K562 (cell line): Measurements from ENCODE around the gene PHLDA3. TPM values are rescaled to one million over a fixed set of nuclear protein-coding genes. Genes with fewer than 3 reads are reported as not detected.

Source experiments
- ATAC-seq: fragments of 200-7000 bp; cut with Tn5 transposase; 3 replicates; pipeline ENCODE4 v1.9.1; 2020; ENCODE audit warnings: moderate library complexity
- BruUV-seq: library from RNA; stranded (reverse); fragments of 400-500 nt; replicated peaks from 2 replicates; lab custom pipeline; 2021; lab: Mats Ljungman, UMichigan
- CTCF ChIA-PET: fragments of 300-600 bp; formaldehyde crosslinking; extraction: SDS; loops from one replicate; lab custom pipeline; 2021; ENCODE audit warnings: low intra/inter-chr PET ratio; lab: Yijun Ruan, JAX
- POLR2A ChIA-PET: fragments of 300-600, 350-650 bp; sonication (Branson Sonifier 250); formaldehyde crosslinking; extraction: SDS; loops from one replicate; lab custom pipeline; 2021; ENCODE audit warnings: antibody characterized with exemption, inconsistent platforms; lab: Yijun Ruan, JAX
- DNase-seq, 4 experiments: peaks; one replicate each; pipeline versions ENCODE4 v3.0.0 to v3.0.0-alpha.2; 2011 to 2018; ENCODE audit warnings: low spot score in 3 of 4, mixed read lengths in 3 of 4; ENCODE audit errors: extremely low read depth in 1 of 4
- FAIRE-seq: peaks from 2 replicates; lab custom pipeline; 2011; peaks lifted over from hg19 to GRCh38; lab: Jason Lieb, UNC
- H2AFZ ChIP-seq: 2 replicates; pipeline ENCODE4 v1.6.0; 2011; ENCODE audit warnings: low read depth, low read length, control low read depth, inconsistent platforms
- H3K27ac ChIP-seq: fragments of 200-600 bp; 3 replicates; pipeline ENCODE4 v1.8.0; 2011; ENCODE audit warnings: low read depth, mild to moderate bottlenecking, control low read depth, inconsistent platforms, low read length, moderate library complexity, mixed read lengths; ENCODE audit errors: extremely low read depth
- H3K27me3 ChIP-seq, 2 experiments: fragments of 300-600 bp in 1 of 2; 2 replicates in 1 of 2; 3 replicates in 1 of 2; pipeline versions ENCODE4 v1.6.0 to v1.8.0; 2011; ENCODE audit warnings: inconsistent platforms in 2 of 2, low read length in 2 of 2, mild to moderate bottlenecking in 1 of 2, mixed read lengths in 1 of 2, moderate library complexity in 1 of 2; ENCODE audit not compliant: control insufficient read depth in 2 of 2, insufficient read depth in 2 of 2
- H3K36me3 ChIP-seq: fragments of 300-600 bp; 3 replicates; pipeline ENCODE4 v1.8.0; 2011; ENCODE audit warnings: mild to moderate bottlenecking, low read length, inconsistent platforms; ENCODE audit not compliant: control insufficient read depth, insufficient read depth
- H3K4me1 ChIP-seq, 2 experiments: fragments of 200-600 bp in 1 of 2; replicated peaks in 1 of 2; 2 replicates in 1 of 2; 3 replicates in 1 of 2; pipeline versions ENCODE4 v1.5.1 to v1.8.0; 2011; ENCODE audit warnings: inconsistent platforms in 2 of 2, low read length in 2 of 2, mild to moderate bottlenecking in 1 of 2, mixed read lengths in 1 of 2, moderate library complexity in 1 of 2; ENCODE audit not compliant: control insufficient read depth in 2 of 2, insufficient read depth in 2 of 2
- H3K4me2 ChIP-seq: 2 replicates; pipeline ENCODE4 v1.6.1; 2011; ENCODE audit warnings: low read length, control low read depth, inconsistent platforms, mixed read lengths; ENCODE audit not compliant: insufficient read depth
- H3K4me3 ChIP-seq: fragments of 200-600 bp; sonication (generic), shearing (Covaris generic); 2 replicates; pipeline ENCODE4 v1.5.1; 2016; ENCODE audit warnings: control low read depth, inconsistent platforms
- H3K79me2 ChIP-seq: fragments of 200-600 bp; 3 replicates; pipeline ENCODE4 v1.8.0; 2011; ENCODE audit warnings: low read length, inconsistent platforms; ENCODE audit not compliant: control insufficient read depth, insufficient read depth
- H3K9ac ChIP-seq, 2 experiments: 2 replicates each; pipeline versions ENCODE4 v1.6.0 to v1.6.1; 2011; ENCODE audit warnings: low read depth in 2 of 2, low read length in 2 of 2, control low read depth in 1 of 2, inconsistent platforms in 1 of 2, mild to moderate bottlenecking in 1 of 2, mixed read lengths in 1 of 2; ENCODE audit not compliant: insufficient read depth in 1 of 2
- H3K9me1 ChIP-seq: one replicate; pipeline ENCODE4 v1.6.0; 2011; ENCODE audit warnings: inconsistent platforms, mild to moderate bottlenecking, low read length, moderate library complexity; ENCODE audit not compliant: control insufficient read depth, insufficient read depth
- H3K9me3 ChIP-seq: replicated peaks from 2 replicates; pipeline ENCODE4 v1.5.1; 2011; ENCODE audit warnings: low read depth, low read length, inconsistent platforms; ENCODE audit not compliant: control insufficient read depth, insufficient read depth
- H4K20me1 ChIP-seq: replicated peaks from 2 replicates; pipeline ENCODE4 v1.6.1; 2011; ENCODE audit warnings: low read length, inconsistent platforms, mixed read lengths; ENCODE audit not compliant: control insufficient read depth, insufficient read depth
- CHAMP1 ChIP-seq: fragments of 450-650 bp; IDR thresholded peaks from 2 replicates; pipeline ENCODE4 v1.6.1; 2016; ENCODE audit warnings: mild to moderate bottlenecking
- FOXK1 ChIP-seq: sonication (generic); formaldehyde crosslinking; IDR thresholded peaks from 2 replicates; pipeline ENCODE4 v1.8.0; 2022; ENCODE audit warnings: missing genetic modification reagents, mild to moderate bottlenecking, borderline replicate concordance
- KDM4B ChIP-seq, 2 experiments: fragments of 450-650 bp in 1 of 2; sonication (generic) in 1 of 2; IDR thresholded peaks; 2 replicates each; pipeline ENCODE4 v1.6.1; 2016 to 2017; ENCODE audit warnings: borderline replicate concordance in 2 of 2, antibody characterized with exemption in 1 of 2, low read depth in 1 of 2, mild to moderate bottlenecking in 1 of 2
- LCOR ChIP-seq: sonication (generic); formaldehyde crosslinking; IDR thresholded peaks from 2 replicates; pipeline ENCODE4 v1.8.0; 2022; ENCODE audit warnings: mild to moderate bottlenecking, missing genetic modification reagents
- MAFF ChIP-seq: IDR thresholded peaks from 2 replicates; pipeline ENCODE4 v1.6.1; 2012; ENCODE audit warnings: low read length, improper control_type of control experiment
- SIN3A ChIP-seq, 2 experiments: fragments of 150-350 bp in 1 of 2; IDR thresholded peaks; 2 replicates each; pipeline ENCODE4 v1.6.1; 2011 to 2016; ENCODE audit warnings: borderline replicate concordance in 2 of 2, low read depth in 2 of 2, low read length in 2 of 2, mild to moderate bottlenecking in 2 of 2, moderate library complexity in 2 of 2; ENCODE audit not compliant: control insufficient read depth in 1 of 2
- THAP7 ChIP-seq: fragments of 250-450 bp; sonication (Bioruptor Pico); IDR thresholded peaks from 2 replicates; pipeline ENCODE4 v1.5.0; 2021
- USF1 ChIP-seq: sonication (generic); formaldehyde crosslinking; IDR thresholded peaks from 2 replicates; pipeline ENCODE4 v1.9.0; 2022; ENCODE audit warnings: mild to moderate bottlenecking, missing genetic modification reagents
- ZNF253 ChIP-seq: fragments of 250-450 bp; sonication (Bioruptor Pico); conservative IDR thresholded peaks from 2 replicates; pipeline ENCODE4 v1.6.1; 2021; ENCODE audit warnings: mild to moderate bottlenecking
- ZNF583 ChIP-seq: fragments of 250-450 bp; sonication (Bioruptor Pico); IDR thresholded peaks from 2 replicates; pipeline ENCODE4 v1.4.0; 2020
- ZNF589 ChIP-seq: fragments of 200-800 bp; sonication (Bioruptor generic); IDR thresholded peaks from 2 replicates; pipeline ENCODE4 v1.6.1; 2016; ENCODE audit warnings: low read depth, missing genetic modification characterization, missing compliant biosample characterization
- WGBS: fragments of 100-300 bp; shearing (Covaris generic); methylation state at CpG from one replicate; pipeline ENCODE4 v1.1.6; 2016; ENCODE audit warnings: low coverage, mixed read lengths; ENCODE audit not compliant: insufficient coverage; ENCODE audit errors: missing lambda C conversion rate; 5-methylcytosine and 5-hydroxymethylcytosine counted together
- in situ Hi-C: fragments of 300-500 bp; cut with MboI; formaldehyde crosslinking; loops from 4 replicates; pipeline ENCODE4 v1.15.0; 2018; ENCODE audit warnings: inconsistent platforms, mixed read lengths
- intact Hi-C: fragments of 100-400 bp; cut with micrococcal nuclease; formaldehyde crosslinking; loops from 2 replicates; pipeline ENCODE4 v1.14.2; 2022
- polyA plus RNA-seq, 8 experiments: library from polyadenylated mRNA; depleted of rRNA in 4 of 8; stranded (reverse) in 5 of 8; unstranded in 3 of 8; fragments of >200 nt; fragmentation: Nextera tagmentation in 2 of 8; fragmentation: Illumina TruSeq in 1 of 8; extraction: Ambion mirVana in 2 of 8; extraction: Trizol in 1 of 8; gene quantifications; 2 replicates each; pipeline versions ENCODE4 v1.2.1 to v1.2.3, GENCODE V29; 2011 to 2014; ENCODE audit warnings: inconsistent platforms in 1 of 8, missing spikeins in 1 of 8
- total RNA-seq, 7 experiments: library from RNA; depleted of rRNA in 6 of 7; stranded (reverse); fragments of >200 nt in 6 of 7; fragmentation: Illumina TruSeq in 2 of 7; extraction: Trizol in 2 of 7; gene quantifications; 2 replicates each; pipeline versions ENCODE4 v1.2.1 to v1.2.3, GENCODE V29; 2011 to 2021; ENCODE audit warnings: low replicate concordance in 1 of 7

Gene PHLDA3
- total and polyA plus RNA-seq, 9 of the 15 experiments (the other 6 are each of a cell fraction or from before 2014, with no cell fraction given), result 0.11 to 0.27 TPM; not detected in 7

GRCh38 chr1:201497935-201498509 is 29.0 kb upstream of the PHLDA3 start:
- ChIA-PET CTCF (no interaction called here), POLR2A (interaction anchor here (0.6 to 2.8 kb wide), 6 partner anchors 11 to 54 kb away, joined by 3 to 12 read pairs (median 4); no protein-coding TSS in a partner anchor)
- ATAC-seq (no peak), FAIRE-seq (no peak), DNase-seq (no peak)
- peaks cover 0 to 20% of the 10 kb centered on the region in 2 experiments; a peak in 1 of 5 replicates for H3K27me3 ChIP-seq
- intact Hi-C loops, result no loop called here
- H3K9ac ChIP-seq, result no peak overlapping the region
- no peak overlapping the region for H3K27ac ChIP-seq
- H3K79me2 ChIP-seq, result no peaks in the 10 kb centered on the region
- H4K20me1 ChIP-seq, result no peaks in the 10 kb centered on the region
- BruUV-seq, result no TSS peak
- H3K9me3 ChIP-seq, result no peaks in the 10 kb centered on the region
- no peak overlapping the region for H2AFZ ChIP-seq
- in situ Hi-C loops, result no loop called here
- H3K36me3 ChIP-seq, result no peaks in the 10 kb centered on the region
- 0 out of 2 replicates have a peak, but pooled peaks have one; percentile 31 for TF ChIP-seq FOXK1
- no peak for TF ChIP-seq THAP7 (CRISPR knock-in tag)
- no peaks in the 10 kb centered on the region for H3K9me1 ChIP-seq
- 46% methylated on average over 16 of the region's 16 CpGs for WGBS
- H3K4me1 ChIP-seq, result no peaks in the 10 kb centered on the region; a peak in 1 of 5 replicates
- no peak overlapping the region for H3K4me2 ChIP-seq
- no peak overlapping the region for H3K4me3 ChIP-seq

- H3K27me3 ChIP-seq, result peaks cover 0 to 18% of the 10 kb centered on the region in 2 experiments; a peak in 1 of 5 replicates
- no peak overlapping the region for H3K4me2 ChIP-seq
- H3K9me1 ChIP-seq, result no peaks in the 10 kb centered on the region
- FAIRE-seq (no peak), ATAC-seq (no peak), DNase-seq (no peak)
- H3K9ac ChIP-seq, result no peak overlapping the region
- in situ Hi-C loops (no loop called here), intact Hi-C loops (no loop called here)
- no TSS peak for BruUV-seq
- H3K36me3 ChIP-seq, result no peaks in the 10 kb centered on the region
- H3K79me2 ChIP-seq, result no peaks in the 10 kb centered on the region
- POLR2A ChIA-PET, result interaction anchor here (0.6 to 2.8 kb wide), 11 partner anchors 9 to 418 kb away, joined by 3 to 12 read pairs (median 3); partner anchors contain the start of gene CSRP1
- no peaks in the 10 kb centered on the region; a peak in 1 of 5 replicates for H3K4me1 ChIP-seq
- H3K9me3 ChIP-seq, result no peaks in the 10 kb centered on the region
- no peak overlapping the region for H3K27ac ChIP-seq
- H2AFZ ChIP-seq, result no peak overlapping the region
- CTCF ChIA-PET, result no interaction called here
- H3K4me3 ChIP-seq, result no peak overlapping the region
- H4K20me1 ChIP-seq, result no peaks in the 10 kb centered on the region
- 21% methylated on average over 8 of the region's 8 CpGs for WGBS
- no peak for TF ChIP-seq USF1 (CRISPR knock-in tag)
- TF ChIP-seq ZNF583, result no peak
- no peak for TF ChIP-seq LCOR (CRISPR knock-in tag)
- TF ChIP-seq KDM4B (IDR thresholded peaks at IDR 0.05; ENCODE audit: borderline replicate concordance in 2 of 2, low read depth in 1 of 2), result no peak
- TF ChIP-seq ZNF253 (CRISPR knock-in tag), result no peak
- TF ChIP-seq MAFF, result no peak
- no peak for TF ChIP-seq SIN3A (IDR thresholded peaks at IDR 0.05; ENCODE audit: borderline replicate concordance in 2 of 2, control insufficient read depth in 1 of 2, low read depth in 2 of 2, low read length in 2 of 2)
- TF ChIP-seq CHAMP1, result no peak
- no peak for TF ChIP-seq ZNF589 (CRISPR knock-in tag)
Measured at GRCh38 chr1:201496296-201496690, 27.3 kb upstream of the PHLDA3 start.
